B cell (primary cell): ENCODE results near the gene HTT-AS. TPM values are rescaled to one million over a fixed set of nuclear protein-coding genes. Genes with fewer than 3 reads are reported as not detected.

ENCODE experiments used
- ATAC-seq: fragments of 200-7000 bp; cut with Tn5 transposase; one replicate; pipeline ENCODE4 v1.10.0; 2021; ENCODE audit warnings: low read depth, mild to moderate bottlenecking, moderate number of reproducible peaks, moderate library complexity
- CTCF ChIA-PET: fragments of 350-600 bp; sonication (Branson Sonifier 250); formaldehyde crosslinking; loops from one replicate; lab custom pipeline; 2021; ENCODE audit warnings: antibody characterized with exemption, inconsistent platforms; lab: Charles Lee
- POLR2A ChIA-PET: fragments of 350-600 bp; sonication (Branson Sonifier 250); formaldehyde crosslinking; loops from one replicate; lab custom pipeline; 2021; ENCODE audit warnings: antibody characterized with exemption; lab: Charles Lee
- DNase-seq: peaks from one replicate; pipeline ENCODE4 v3.0.0; 2013
- H2AFZ ChIP-seq: 2 replicates; pipeline ENCODE4 v1.6.1; 2012; ENCODE audit warnings: mild to moderate bottlenecking, low read depth, low read length; ENCODE audit not compliant: insufficient read depth, poor library complexity, severe bottlenecking
- H3K27ac ChIP-seq, 2 donors: 1 replicate in 1 of 2; 2 replicates in 1 of 2; pipeline ENCODE4 v1.5.1; 2012 to 2013; ENCODE audit warnings: low read length in 2 of 2, mild to moderate bottlenecking in 2 of 2, moderate library complexity in 1 of 2
- H3K27me3 ChIP-seq, 4 experiments: fragments of 200-600 bp in 1 of 4; sonication (generic) in 1 of 4; replicated peaks in 1 of 4; 1 replicate in 2 of 4; 2 replicates in 2 of 4; pipeline versions ENCODE4 v1.6.1 to v1.7.0; 2013 to 2016; ENCODE audit warnings: low read length in 3 of 4, mild to moderate bottlenecking in 2 of 4, mixed read lengths in 1 of 4, moderate library complexity in 1 of 4; ENCODE audit not compliant: insufficient read depth in 4 of 4, control insufficient read depth in 3 of 4; ENCODE audit errors: control extremely low read depth in 1 of 4
- H3K36me3 ChIP-seq, 2 experiments: replicated peaks in 1 of 2; 1 replicate in 1 of 2; 2 replicates in 1 of 2; pipeline versions ENCODE4 v1.6.1 to v1.7.1; 2013; ENCODE audit warnings: low read length in 1 of 2; ENCODE audit not compliant: insufficient read depth in 2 of 2, control insufficient read depth in 1 of 2; ENCODE audit errors: control extremely low read depth in 1 of 2, extremely low read depth in 1 of 2
- H3K4me1 ChIP-seq, 2 donors: fragments of 200-600 bp in 1 of 2; sonication (generic) in 1 of 2; 1 replicate in 1 of 2; 2 replicates in 1 of 2; pipeline versions ENCODE4 v1.5.1 to v1.6.1; 2013 to 2017; ENCODE audit warnings: low read length in 2 of 2; ENCODE audit not compliant: control insufficient read depth in 2 of 2, insufficient read depth in 2 of 2
- H3K4me2 ChIP-seq: replicated peaks from 2 replicates; pipeline ENCODE3; 2012; ENCODE audit warnings: mild to moderate bottlenecking, low read depth, low read length; ENCODE audit not compliant: poor library complexity, severe bottlenecking
- H3K4me3 ChIP-seq, 5 experiments: fragments of 200-600 bp in 1 of 5; sonication (generic) in 1 of 5; 1 replicate in 3 of 5; 2 replicates in 2 of 5; pipeline versions ENCODE4 v1.5.1 to v1.7.0; 2011 to 2016; ENCODE audit warnings: low read length in 4 of 5, mild to moderate bottlenecking in 4 of 5, low read depth in 2 of 5, control low read depth in 1 of 5, moderate library complexity in 1 of 5; ENCODE audit not compliant: insufficient read depth in 1 of 5; ENCODE audit errors: control extremely low read depth in 1 of 5, extremely low read depth in 1 of 5
- H3K79me2 ChIP-seq: fragments of 200-600 bp; sonication (generic); one replicate; pipeline ENCODE4 v1.6.0; 2016; ENCODE audit warnings: low read length; ENCODE audit not compliant: control insufficient read depth, insufficient read depth
- H3K9ac ChIP-seq: fragments of 200-600 bp; sonication (generic); 2 replicates; pipeline ENCODE4 v1.6.1; 2017; ENCODE audit warnings: mild to moderate bottlenecking, low read length, moderate library complexity
- H3K9me3 ChIP-seq, 3 donors: one replicate each; pipeline versions ENCODE4 v1.6.1 to v1.7.1; 2013; ENCODE audit warnings: low read length in 2 of 3; ENCODE audit not compliant: control insufficient read depth in 2 of 3, insufficient read depth in 1 of 3; ENCODE audit errors: control extremely low read depth in 1 of 3
- H4K20me1 ChIP-seq: 2 replicates; pipeline ENCODE4 v1.6.0; 2012; ENCODE audit warnings: mild to moderate bottlenecking, low read length; ENCODE audit not compliant: insufficient read depth, control insufficient read depth, poor library complexity, severe bottlenecking
- H3K27ac Mint-ChIP-seq: one replicate; pipeline ENCODE4 v1.8.0; 2021; ENCODE audit warnings: mixed read lengths
- H3K27me3 Mint-ChIP-seq: one replicate; pipeline ENCODE4 v1.8.0; 2021; ENCODE audit warnings: mixed read lengths
- H3K4me1 Mint-ChIP-seq: one replicate; pipeline ENCODE4 v1.8.0; 2021; ENCODE audit warnings: mixed read lengths
- H3K4me3 Mint-ChIP-seq: one replicate; pipeline ENCODE4 v1.8.0; 2021; ENCODE audit warnings: mixed read lengths
- H3K9me3 Mint-ChIP-seq: one replicate; pipeline ENCODE4 v1.8.0; 2022; ENCODE audit warnings: mixed read lengths; ENCODE audit not compliant: insufficient read depth
- CTCF ChIP-seq: fragments of 200-600 bp; IDR thresholded peaks from one replicate; pipeline ENCODE4 v1.8.0; 2022; ENCODE audit warnings: antibody characterized with exemption, mild to moderate bottlenecking
- EZH2 ChIP-seq: IDR thresholded peaks from 2 replicates; pipeline ENCODE4 v1.6.1; 2012; ENCODE audit warnings: borderline replicate concordance, low read depth, mild to moderate bottlenecking, moderate library complexity, low read length; ENCODE audit not compliant: insufficient read depth, poor library complexity, severe bottlenecking
- WGBS: methylation state at CpG from one replicate; pipeline ENCODE4 v1.1.5; 2013; ENCODE audit warnings: missing lambda C conversion rate; ENCODE audit not compliant: insufficient coverage; 5-methylcytosine and 5-hydroxymethylcytosine counted together
- intact Hi-C: fragments of 100-400 bp; cut with micrococcal nuclease; formaldehyde crosslinking; loops from one replicate; pipeline ENCODE4 v1.10.0; 2022
- polyA plus RNA-seq: library from polyadenylated mRNA; depleted of rRNA; stranded (reverse); fragments of >200 nt; gene quantifications from 2 replicates; pipeline ENCODE4 v1.2.3, GENCODE V29; 2012
- total RNA-seq, 2 donors: library from RNA; stranded (reverse); fragments of 120-200 nt in 1 of 2; gene quantifications; 1 replicate in 1 of 2; 2 replicates in 1 of 2; pipeline versions ENCODE4 v1.2.3 to v1.2.4, GENCODE V29; 2013 to 2022

Gene HTT-AS
- total and polyA plus RNA-seq, 2 donors (not counting 1 experiment from before 2014, with no cell fraction given), result 0.84 TPM; not detected in 1

DNA sequence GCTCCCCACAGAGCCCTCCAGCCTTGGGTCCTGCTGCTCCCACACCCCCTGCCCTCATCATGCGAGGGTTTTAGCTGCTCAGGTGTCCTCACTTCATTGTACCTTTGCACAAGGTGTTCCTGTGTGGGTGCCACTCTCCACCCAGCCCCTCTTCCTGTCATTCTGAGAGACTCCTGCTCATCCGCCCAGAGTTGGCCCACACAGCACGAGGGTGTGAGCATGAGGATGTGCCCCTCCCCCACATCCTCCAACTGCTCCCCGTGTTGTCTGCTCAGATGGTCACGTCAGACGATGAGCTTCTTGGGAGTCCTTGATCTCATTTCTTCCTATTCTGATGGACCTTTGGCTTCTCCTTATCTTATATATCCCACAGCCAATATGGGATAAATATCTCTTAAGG lies 53.2 kb downstream of the HTT-AS start:
- ATAC-seq (no peak), DNase-seq (no peak)
- Histone ChIP-seq H3K9me3 (peaks cover 0 to 11% (median 0%) of the 10 kb centered on the region in 3 donors), H4K20me1 (no peaks in the 10 kb centered on the region), H2AFZ (no peak overlapping the region), H3K4me2 (no peak overlapping the region), H3K4me1 (no peaks in the 10 kb centered on the region), H3K9ac (no peak overlapping the region), H3K27ac (no peak overlapping the region), H3K4me3 (no peak overlapping the region), H3K79me2 (no peaks in the 10 kb centered on the region), H3K27me3 (peaks cover 0 to 6% (median 2%) of the 10 kb centered on the region in 4 experiments), H3K36me3 (no peaks in the 10 kb centered on the region)
- CTCF ChIA-PET, result no interaction called here
- intact Hi-C loops, result no loop called here
- H3K4me1 Mint-ChIP-seq, result peaks cover 4% of the 10 kb centered on the region
- no peak overlapping the region for H3K27ac Mint-ChIP-seq
- POLR2A ChIA-PET, result no interaction called here
- H3K27me3 Mint-ChIP-seq, result peaks cover 21% of the 10 kb centered on the region
- WGBS, result 91% methylated on average over 4 of the region's 6 CpGs
- no peaks in the 10 kb centered on the region for H3K9me3 Mint-ChIP-seq
- no peak for TF ChIP-seq EZH2
- TF ChIP-seq CTCF, result no peak
- H3K4me3 Mint-ChIP-seq, result no peak overlapping the region

DNA sequence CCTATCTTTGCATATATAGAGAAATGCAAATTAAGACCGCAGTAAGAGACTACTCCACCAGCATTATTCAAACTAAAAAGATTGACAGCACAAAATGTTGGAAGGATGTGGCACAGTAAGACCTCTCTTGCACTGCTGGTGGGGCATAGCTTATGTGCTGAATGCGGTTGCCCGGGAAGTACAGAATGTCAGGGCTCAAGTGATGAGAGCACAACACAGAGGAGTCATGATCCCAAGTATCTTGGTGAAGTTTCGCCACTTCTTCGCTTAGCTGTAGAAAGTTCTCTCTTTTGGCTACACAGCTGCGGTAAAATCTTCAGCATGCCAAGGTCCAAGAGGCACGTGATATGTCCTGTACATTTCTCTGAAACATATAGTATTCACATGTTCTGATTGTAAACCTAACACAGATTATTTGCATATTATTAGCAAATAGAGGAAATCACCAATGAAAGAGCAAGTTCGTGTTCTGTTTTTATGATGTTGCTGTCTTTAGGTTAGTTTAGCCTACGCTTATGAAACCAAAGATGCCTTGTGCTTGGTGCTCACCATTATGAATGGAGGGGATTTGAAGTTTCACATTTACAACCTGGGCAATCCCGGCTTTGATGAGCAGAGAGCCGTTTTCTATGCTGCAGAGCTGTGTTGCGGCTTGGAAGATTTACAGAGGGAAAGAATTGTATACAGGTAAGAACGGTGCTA lies 55.0 kb downstream of the HTT-AS start:
- Mint-ChIP-seq H3K4me1 (peaks cover 4% of the 10 kb centered on the region), H3K9me3 (no peaks in the 10 kb centered on the region), H3K27ac (no peak overlapping the region), H3K4me3 (no peak overlapping the region), H3K27me3 (peaks cover 25% of the 10 kb centered on the region)
- WGBS, result 80% methylated on average over 8 of the region's 13 CpGs
- intact Hi-C loops, result no loop called here
- Histone ChIP-seq H3K27ac (no peak overlapping the region), H3K4me1 (no peaks in the 10 kb centered on the region), H4K20me1 (no peaks in the 10 kb centered on the region), H3K79me2 (no peaks in the 10 kb centered on the region), H3K9ac (no peak overlapping the region), H3K9me3 (peaks cover 0 to 11% (median 0%) of the 10 kb centered on the region in 3 donors), H2AFZ (no peak overlapping the region), H3K36me3 (no peaks in the 10 kb centered on the region), H3K27me3 (peaks cover 0 to 6% (median 2%) of the 10 kb centered on the region in 4 experiments), H3K4me2 (no peak overlapping the region), H3K4me3 (no peak overlapping the region)
- no peak for TF ChIP-seq CTCF
- DNase-seq, result no peak
- ChIA-PET POLR2A (no interaction called here), CTCF (no interaction called here)
- ATAC-seq, result no peak
